Measurements from ENCODE around the gene TDP1.
A peak's percentile ranks its signal among the peaks of the same experiment; 100 is the strongest.

The TDP1 gene

GRCh38 chr14:89955745-89956660 is at the start of gene TDP1:
TSS of gene TDP1 (plus strand) at chr14:89955927. CDS start at chr14:89963115, 7,188 bp downstream.
- peak; percentile 97 for DNase-seq (ENCODE audit: low spot score)

- no peak for DNase-seq (ENCODE audit: low spot score)
Observed at GRCh38 chr14:89906000-89906399, 49.7 kb upstream of the TDP1 start.

GRCh38 chr14:89907655-89908054 is 48.1 kb upstream of the TDP1 start:
- no peak for DNase-seq (ENCODE audit: low spot score)

- DNase-seq (ENCODE audit: low spot score): no peak
Observed at GRCh38 chr14:89908712-89909450, 46.8 kb upstream of the TDP1 start.

GRCh38 chr14:89909586-89909985 is 46.1 kb upstream of the TDP1 start:
- DNase-seq (ENCODE audit: low spot score): no peak

- no peak for DNase-seq (ENCODE audit: low spot score)
Observed at GRCh38 chr14:89910691-89911009, 45.1 kb upstream of the TDP1 start.

- no peak for DNase-seq (ENCODE audit: low spot score)
Observed at GRCh38 chr14:89911010-89911919, 44.5 kb upstream of the TDP1 start.

GRCh38 chr14:89912221-89912620 is 43.5 kb upstream of the TDP1 start:
- DNase-seq (ENCODE audit: low spot score): no peak

- DNase-seq (ENCODE audit: low spot score): no peak
Observed at GRCh38 chr14:89912667-89913211, 43.0 kb upstream of the TDP1 start.

GRCh38 chr14:89915114-89915878 is 40.4 kb upstream of the TDP1 start:
- peak; percentile 72 for DNase-seq (ENCODE audit: low spot score)

GRCh38 chr14:89918721-89919120 is 37.0 kb upstream of the TDP1 start:
- no peak for DNase-seq (ENCODE audit: low spot score)

- DNase-seq (ENCODE audit: low spot score): no peak
Observed at GRCh38 chr14:89920056-89920455, 35.7 kb upstream of the TDP1 start.

GRCh38 chr14:89921346-89921745 is 34.4 kb upstream of the TDP1 start:
- no peak for DNase-seq (ENCODE audit: low spot score)

GRCh38 chr14:89922031-89922907 is 33.5 kb upstream of the TDP1 start:
- DNase-seq (ENCODE audit: low spot score): no peak

- DNase-seq (ENCODE audit: low spot score): no peak
Observed at GRCh38 chr14:89924268-89924667, 31.5 kb upstream of the TDP1 start.

- no peak for DNase-seq (ENCODE audit: low spot score)
Observed at GRCh38 chr14:89926694-89927093, 29.0 kb upstream of the TDP1 start.

GRCh38 chr14:89927186-89927865 is 28.4 kb upstream of the TDP1 start:
- DNase-seq (ENCODE audit: low spot score): no peak

- DNase-seq (ENCODE audit: low spot score): no peak
Observed at GRCh38 chr14:89933002-89933401, 22.7 kb upstream of the TDP1 start.

- DNase-seq (ENCODE audit: low spot score): no peak
Observed at GRCh38 chr14:89936654-89937185, 19.0 kb upstream of the TDP1 start.
